ENCODE measurements around the gene CLEC12A. TPM values are rescaled to one million over a fixed set of nuclear protein-coding genes. Genes with fewer than 3 reads are reported as not detected.

Gene CLEC12A
- total RNA-seq, result not detected in 2 replicates

GRCh38 chr12:9971181-9971580 is at the start of gene CLEC12A:
TSS of gene CLEC12A (plus strand) at chr12:9971409. CDS start at chr12:9971597, 188 bp downstream.

GRCh38 chr12:9932270-9932669 is 38.9 kb upstream of the CLEC12A start, which contains the start of gene CLEC2A:
TSS of gene CLEC2A (minus strand) at chr12:9932370. CDS start at chr12:9932329, 41 bp downstream.

GRCh38 chr12:9999016-9999415 is 27.8 kb downstream of the CLEC12A start, which contains the start of gene CLEC1B:
TSS of gene CLEC1B (minus strand) at chr12:9999121. CDS start at chr12:9999100, 21 bp downstream.

GRCh38 chr12:10030446-10030845 is 59.2 kb downstream of the CLEC12A start, which contains the start of gene CLEC9A:
TSS of gene CLEC9A (plus strand) at chr12:10030682. CDS start at chr12:10052688, 22,006 bp downstream.

Other genes with a start within 250 kb of the CLEC12A start
- gene CLECL1, start 238.3 kb upstream of the CLEC12A start, total RNA-seq, result not detected in 2 replicates
- 0.22 and 0.39 TPM in 2 replicates for gene CD69, start 210.5 kb upstream of the CLEC12A start, total RNA-seq
- not detected in 2 replicates for gene KLRF1, start 143.9 kb upstream of the CLEC12A start, total RNA-seq
- gene CLEC2B, start 102.1 kb upstream of the CLEC12A start, total RNA-seq, result not detected in 2 replicates
- not detected in 2 replicates for gene KLRF2, start 89.9 kb upstream of the CLEC12A start, total RNA-seq
- gene CLEC2A, start 39.0 kb upstream of the CLEC12A start, total RNA-seq, result 0.22 TPM in 1 of 2 replicates, not detected in the other
- gene CLEC1B, start 27.7 kb downstream of the CLEC12A start, total RNA-seq, result under 0.01 and 0.33 TPM in 2 replicates
- gene CLEC12B, start 39.2 kb downstream of the CLEC12A start, total RNA-seq, result not detected in 2 replicates
- gene CLEC9A, start 59.3 kb downstream of the CLEC12A start, total RNA-seq, result not detected in 2 replicates
- gene CLEC1A, start 127.6 kb downstream of the CLEC12A start, total RNA-seq, result 32.2 and 37.5 TPM in 2 replicates
- gene CLEC7A, start 158.8 kb downstream of the CLEC12A start, total RNA-seq, result 27.7 and 44.0 TPM in 2 replicates
- gene OLR1, start 200.7 kb downstream of the CLEC12A start, total RNA-seq, result not detected in 2 replicates
- 0.39 and 1.5 TPM in 2 replicates for gene TMEM52B, start 207.6 kb downstream of the CLEC12A start, total RNA-seq
- gene GABARAPL1, start 241.5 kb downstream of the CLEC12A start, total RNA-seq, result 66.9 and 115 TPM in 2 replicates